ENCODE results near the gene CARS2. TPM values are rescaled to one million over a fixed set of nuclear protein-coding genes. Genes with fewer than 3 reads are reported as not detected.
"Not testable (repeated sequence)": the region's sequence is repeated elsewhere in the genome, so short reads cannot be mapped to it uniquely, and the experiment has no call there.

Gene CARS2
- total RNA-seq, 1 donor = 161 TPM

- peaks cover 68% of the 10 kb centered on the region for H3K36me3 ChIP-seq (ENCODE audit: insufficient read depth, low read length)
- TF ChIP-seq CTCF (IDR thresholded peaks at IDR 0.05; ENCODE audit: extremely low read depth, low read depth, low read length) = no peak
- no peak overlapping the region for H3K4me2 ChIP-seq (ENCODE audit: insufficient read depth, low read length)
- DNase-seq (ENCODE audit: insufficient read length, low spot score, missing footprints) = no peak
- no peaks in the 10 kb centered on the region for H3K9me3 ChIP-seq (ENCODE audit: low read depth, low read length)
- no peak overlapping the region for H2AFZ ChIP-seq (ENCODE audit: low read length)
- H3K27me3 ChIP-seq (ENCODE audit: insufficient read depth, low read length) = no peaks in the 10 kb centered on the region
- peaks cover 18% of the 10 kb centered on the region for H4K20me1 ChIP-seq (ENCODE audit: insufficient read depth, low read length)
- peaks cover 26% of the 10 kb centered on the region for H3K4me1 ChIP-seq (ENCODE audit: insufficient read depth, low read length)
- no peak overlapping the region for H3K4me3 ChIP-seq (ENCODE audit: insufficient read depth, low read length)
- peaks cover 77% of the 10 kb centered on the region for H3K79me2 ChIP-seq (ENCODE audit: insufficient read depth, low read length)
- no peak overlapping the region for H3K27ac ChIP-seq (ENCODE audit: low read depth, low read length)
Measured at GRCh38 chr13:110699148-110700145, 6.5 kb downstream of the CARS2 start.

GRCh38 chr13:110698689-110699088 lies 7.2 kb downstream of the CARS2 start:
- peaks cover 71% of the 10 kb centered on the region for H3K79me2 ChIP-seq (ENCODE audit: insufficient read depth, low read length)
- TF ChIP-seq CTCF (IDR thresholded peaks at IDR 0.05; ENCODE audit: extremely low read depth, low read depth, low read length) = no peak

GRCh38 chr13:110697842-110698241 lies 8.1 kb downstream of the CARS2 start:
- DNase-seq (ENCODE audit: insufficient read length, low spot score, missing footprints) = no peak
- Histone ChIP-seq H3K4me1 (ENCODE audit: insufficient read depth, low read length) (peaks cover 11% of the 10 kb centered on the region), H4K20me1 (ENCODE audit: insufficient read depth, low read length) (peaks cover 14% of the 10 kb centered on the region), H3K36me3 (ENCODE audit: insufficient read depth, low read length) (peaks cover 71% of the 10 kb centered on the region), H3K9me3 (ENCODE audit: low read depth, low read length) (no peaks in the 10 kb centered on the region), H3K27me3 (ENCODE audit: insufficient read depth, low read length) (no peaks in the 10 kb centered on the region), H3K4me3 (ENCODE audit: insufficient read depth, low read length) (no peak overlapping the region), H3K79me2 (ENCODE audit: insufficient read depth, low read length) (peaks cover 68% of the 10 kb centered on the region), H3K27ac (ENCODE audit: low read depth, low read length) (no peak overlapping the region), H2AFZ (ENCODE audit: low read length) (no peak overlapping the region), H3K4me2 (ENCODE audit: insufficient read depth, low read length) (no peak overlapping the region)
- no peak for TF ChIP-seq CTCF (IDR thresholded peaks at IDR 0.05; ENCODE audit: extremely low read depth, low read depth, low read length)

More at GRCh38 chr13:110698689-110699088, 7.2 kb downstream of the CARS2 start:
- Histone ChIP-seq H3K27ac (ENCODE audit: low read depth, low read length) (no peak overlapping the region), H3K4me2 (ENCODE audit: insufficient read depth, low read length) (no peak overlapping the region), H3K4me1 (ENCODE audit: insufficient read depth, low read length) (peaks cover 19% of the 10 kb centered on the region), H3K9me3 (ENCODE audit: low read depth, low read length) (no peaks in the 10 kb centered on the region), H3K36me3 (ENCODE audit: insufficient read depth, low read length) (peaks cover 68% of the 10 kb centered on the region), H2AFZ (ENCODE audit: low read length) (no peak overlapping the region), H3K4me3 (ENCODE audit: insufficient read depth, low read length) (no peak overlapping the region), H3K27me3 (ENCODE audit: insufficient read depth, low read length) (no peaks in the 10 kb centered on the region), H4K20me1 (ENCODE audit: insufficient read depth, low read length) (peaks cover 18% of the 10 kb centered on the region)
- DNase-seq (ENCODE audit: insufficient read length, low spot score, missing footprints) = no peak

GRCh38 chr13:110696776-110697175 lies 9.1 kb downstream of the CARS2 start:
- no peak for TF ChIP-seq CTCF (IDR thresholded peaks at IDR 0.05; ENCODE audit: extremely low read depth, low read depth, low read length)
- H3K79me2 ChIP-seq (ENCODE audit: insufficient read depth, low read length) = peaks cover 57% of the 10 kb centered on the region

GRCh38 chr13:110695774-110696173 lies 10.1 kb downstream of the CARS2 start:
- peaks cover 14% of the 10 kb centered on the region for H4K20me1 ChIP-seq (ENCODE audit: insufficient read depth, low read length)
- not testable (repeated sequence) for H3K27ac ChIP-seq (ENCODE audit: low read depth, low read length); H3K4me3 ChIP-seq (ENCODE audit: insufficient read depth, low read length); DNase-seq (ENCODE audit: insufficient read length, low spot score, missing footprints); H3K4me2 ChIP-seq (ENCODE audit: insufficient read depth, low read length); H3K27me3 ChIP-seq (ENCODE audit: insufficient read depth, low read length); H3K4me1 ChIP-seq (ENCODE audit: insufficient read depth, low read length); H2AFZ ChIP-seq (ENCODE audit: low read length); H3K9me3 ChIP-seq (ENCODE audit: low read depth, low read length)
- peaks cover 61% of the 10 kb centered on the region for H3K36me3 ChIP-seq (ENCODE audit: insufficient read depth, low read length)
- peaks cover 51% of the 10 kb centered on the region for H3K79me2 ChIP-seq (ENCODE audit: insufficient read depth, low read length)

More at GRCh38 chr13:110696776-110697175, 9.1 kb downstream of the CARS2 start:
- Histone ChIP-seq H3K9me3 (ENCODE audit: low read depth, low read length) (no peaks in the 10 kb centered on the region), H3K36me3 (ENCODE audit: insufficient read depth, low read length) (peaks cover 70% of the 10 kb centered on the region), H3K4me2 (ENCODE audit: insufficient read depth, low read length) (no peak overlapping the region), H3K4me1 (ENCODE audit: insufficient read depth, low read length) (peaks cover under 1% of the 10 kb centered on the region), H3K4me3 (ENCODE audit: insufficient read depth, low read length) (no peak overlapping the region), H3K27me3 (ENCODE audit: insufficient read depth, low read length) (no peaks in the 10 kb centered on the region), H4K20me1 (ENCODE audit: insufficient read depth, low read length) (peaks cover 14% of the 10 kb centered on the region), H3K27ac (ENCODE audit: low read depth, low read length) (no peak overlapping the region), H2AFZ (ENCODE audit: low read length) (no peak overlapping the region)
- no peak for DNase-seq (ENCODE audit: insufficient read length, low spot score, missing footprints)

All from osteoblast (primary cell).